Inferior parietal cortex (tissue), 1 donor: ENCODE measurements around the gene HEBP1.

ENCODE experiments used
- DNase-seq: peaks from one replicate; pipeline ENCODE4 v3.0.0-alpha.2; 2016; ENCODE audit errors: extremely low spot score

The HEBP1 gene

GRCh38 chr12:12990700-12991468, 9.2 kb downstream of the HEBP1 start:
- no peak for DNase-seq

DNA sequence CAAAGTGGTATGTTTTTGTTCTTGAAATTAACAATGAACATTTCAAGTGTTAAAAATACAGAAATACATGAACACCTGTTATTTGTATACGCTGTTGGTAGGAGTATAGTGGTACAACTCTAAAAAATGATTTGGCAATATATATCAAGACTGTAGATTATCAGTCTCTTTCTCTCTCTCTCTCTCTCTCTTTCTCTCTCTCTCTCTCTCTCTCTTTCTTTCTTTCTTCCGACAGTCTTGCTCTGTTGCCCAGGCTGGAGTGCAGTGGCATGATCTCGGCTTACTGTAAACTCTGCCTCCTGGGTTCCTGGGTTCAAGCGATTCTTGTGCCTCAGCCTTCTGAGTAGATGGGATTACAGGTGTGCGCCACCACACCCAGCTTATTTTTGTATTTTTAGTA, 12.6 kb downstream of the HEBP1 start:
- DNase-seq: no peak

DNA sequence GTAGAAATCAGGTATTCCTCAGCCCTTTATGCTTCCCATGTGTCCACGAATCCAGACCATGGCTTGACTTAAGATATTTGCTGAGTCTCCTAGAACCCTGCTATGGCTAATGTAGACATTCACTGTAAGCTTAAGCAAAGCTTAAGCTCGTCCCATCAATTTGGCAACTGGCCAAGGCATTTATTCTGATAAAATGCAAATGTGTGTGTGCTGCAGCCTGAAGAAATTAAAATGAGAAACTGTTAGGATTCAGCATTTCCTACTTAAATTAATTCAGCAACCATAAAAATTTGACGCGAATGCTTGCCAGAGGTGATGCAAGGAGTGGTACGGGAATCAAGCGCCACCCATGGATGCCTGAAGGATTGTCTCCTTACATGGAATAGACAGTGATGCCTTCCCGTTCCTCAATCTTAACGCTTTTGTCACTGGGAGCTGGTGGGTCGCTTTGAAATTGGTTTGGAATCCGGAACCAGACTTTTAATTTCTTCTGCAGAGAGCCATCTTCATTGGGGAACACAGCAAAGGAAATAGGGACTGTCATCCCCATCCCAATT, 13.2 kb downstream of the HEBP1 start:
- no peak for DNase-seq

GRCh38 chr12:12985817-12986408, 14.2 kb downstream of the HEBP1 start:
- DNase-seq: no peak

DNA sequence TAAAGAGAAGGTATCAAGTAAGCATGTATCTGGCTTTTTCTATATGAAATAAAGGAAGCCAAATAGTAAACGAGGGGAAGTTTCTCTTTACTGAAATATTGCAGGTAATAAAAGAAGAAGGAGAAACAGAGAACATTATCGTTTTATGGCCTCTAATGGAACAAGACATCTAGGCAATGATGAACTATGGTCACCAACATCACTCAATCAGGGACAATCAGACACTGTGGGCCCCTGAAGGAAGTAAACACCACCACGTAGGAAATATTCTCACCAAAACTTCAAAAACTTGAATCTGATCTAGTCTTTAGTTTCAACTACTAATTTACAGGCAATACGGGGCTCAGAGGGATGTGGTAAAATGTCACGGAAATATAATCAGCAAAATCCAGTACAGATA, 15.9 kb downstream of the HEBP1 start:
- DNase-seq: no peak

GRCh38 chr12:12983420-12984035, 16.5 kb downstream of the HEBP1 start:
- peak; percentile 87 for DNase-seq

GRCh38 chr12:12982331-12982730, 17.7 kb downstream of the HEBP1 start:
- DNase-seq: no peak

DNA sequence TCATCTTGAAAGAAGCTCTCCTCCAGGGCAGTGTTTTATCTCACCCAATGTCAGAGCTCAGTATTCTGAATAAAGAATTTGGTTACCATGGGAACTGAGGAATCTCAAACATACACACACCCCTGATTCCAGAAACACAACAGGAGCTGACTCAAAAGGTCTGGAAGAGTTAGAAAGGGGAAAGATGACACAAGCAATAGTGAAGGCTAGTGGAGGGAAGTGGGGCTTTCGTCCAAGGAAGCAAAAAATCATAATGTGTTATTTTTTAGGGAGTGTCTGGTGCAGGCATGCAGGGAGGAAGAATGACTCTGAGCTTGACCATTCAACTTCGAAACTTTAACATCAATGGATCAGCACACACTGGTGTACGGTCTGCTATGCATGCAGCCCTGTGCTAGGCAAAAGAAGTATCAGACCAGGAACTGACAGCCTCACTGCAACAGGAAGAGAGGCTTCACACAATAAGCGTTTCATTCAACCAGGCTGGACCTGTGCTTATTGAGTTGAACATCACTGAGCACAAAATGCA, 20.3 kb downstream of the HEBP1 start:
- DNase-seq: peak; percentile 32

- DNase-seq: no peak
Measured at GRCh38 chr12:12979126-12979525, 20.9 kb downstream of the HEBP1 start.

GRCh38 chr12:12977231-12977630, 22.8 kb downstream of the HEBP1 start:
- no peak for DNase-seq

- peak; percentile 47 for DNase-seq
Measured at GRCh38 chr12:12976366-12976765, 23.7 kb downstream of the HEBP1 start.

GRCh38 chr12:12975322-12976077, 24.6 kb downstream of the HEBP1 start:
- DNase-seq: peak; percentile 67

DNA sequence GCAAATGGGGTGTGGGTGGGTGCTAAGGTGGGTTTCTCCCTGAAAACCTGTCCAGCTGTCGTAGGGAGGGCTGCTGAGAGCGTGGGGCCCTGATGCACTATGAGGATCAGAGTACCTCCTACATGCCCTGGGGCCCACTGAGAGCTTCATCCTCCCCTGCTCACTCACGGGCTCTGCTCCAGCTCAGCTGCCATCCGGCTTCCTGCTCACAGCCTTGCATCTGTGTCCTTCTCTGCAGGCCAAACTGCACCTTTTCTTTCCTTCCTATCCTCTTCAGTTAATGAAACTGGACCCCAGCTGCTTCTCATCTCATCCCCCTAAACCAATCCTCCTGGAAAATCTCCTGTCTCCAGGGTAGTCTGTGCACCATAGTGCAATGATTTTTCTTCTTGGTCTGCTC, 25.9 kb downstream of the HEBP1 start:
- no peak for DNase-seq

- no peak for DNase-seq
Measured at GRCh38 chr12:12973019-12973418, 27.0 kb downstream of the HEBP1 start.

DNA sequence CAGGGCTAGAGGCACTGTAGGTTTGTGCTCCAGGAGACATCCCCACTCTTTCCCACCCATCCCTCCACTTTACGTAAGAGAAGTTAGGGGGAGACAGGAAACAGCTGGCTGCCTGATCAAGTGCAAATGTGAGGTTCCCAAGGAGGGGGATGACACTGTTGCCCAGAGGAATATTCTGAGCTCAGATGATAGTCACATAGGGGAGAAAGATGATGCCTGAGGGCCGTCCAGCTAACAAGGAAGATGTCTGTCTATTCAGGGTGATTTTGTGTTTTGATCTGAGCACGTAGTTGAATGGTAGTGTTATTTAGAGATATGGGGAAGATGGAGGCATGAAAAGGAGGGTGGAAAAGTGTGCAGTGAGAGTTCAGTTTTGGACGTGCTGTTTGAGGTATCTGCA, 34.2 kb downstream of the HEBP1 start:
- no peak for DNase-seq

DNA sequence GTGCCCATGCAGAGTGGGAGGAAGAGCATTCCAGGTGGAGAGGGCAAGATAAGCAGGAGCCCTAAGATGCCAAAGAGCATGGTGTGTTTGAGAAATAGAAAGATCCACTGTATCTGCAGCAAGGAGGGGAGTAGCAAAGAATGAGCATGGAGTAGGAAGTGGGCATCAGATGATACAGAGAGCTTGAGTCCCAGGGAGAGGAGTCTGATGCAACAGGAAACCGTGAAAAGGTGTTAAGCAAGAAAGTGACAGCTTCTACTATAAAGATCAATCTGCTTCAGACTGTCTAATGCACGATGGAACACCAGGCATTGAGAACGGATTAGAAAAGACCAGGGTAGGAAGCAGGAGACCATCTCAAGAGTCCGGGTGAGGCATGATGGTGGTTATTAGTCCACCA, 35.8 kb downstream of the HEBP1 start:
- DNase-seq: no peak

GRCh38 chr12:12960639-12961209, 39.3 kb downstream of the HEBP1 start:
- DNase-seq: no peak

GRCh38 chr12:12958886-12959285, 41.2 kb downstream of the HEBP1 start:
- no peak for DNase-seq

GRCh38 chr12:12954878-12955625, 45.0 kb downstream of the HEBP1 start:
- no peak for DNase-seq

DNA sequence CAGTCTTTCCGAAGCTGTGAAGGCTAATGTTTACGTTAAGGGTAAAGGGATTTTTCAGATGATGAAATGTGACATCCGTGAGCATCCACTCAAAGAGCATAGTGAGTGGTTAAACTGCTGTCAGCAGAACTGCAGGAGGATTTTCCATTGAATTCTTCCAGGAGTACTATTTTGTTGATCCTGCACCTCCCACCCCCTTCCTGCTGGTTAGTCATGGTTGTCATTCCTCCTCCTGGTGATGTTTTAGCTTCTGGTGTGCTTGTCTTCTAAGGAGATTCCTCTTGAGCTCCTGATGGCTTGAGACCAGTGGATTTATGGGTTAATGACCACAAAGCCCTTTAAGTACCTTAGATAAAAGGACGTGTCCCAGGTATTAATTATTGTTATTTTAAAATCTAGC, 45.7 kb downstream of the HEBP1 start:
- DNase-seq: no peak

DNA sequence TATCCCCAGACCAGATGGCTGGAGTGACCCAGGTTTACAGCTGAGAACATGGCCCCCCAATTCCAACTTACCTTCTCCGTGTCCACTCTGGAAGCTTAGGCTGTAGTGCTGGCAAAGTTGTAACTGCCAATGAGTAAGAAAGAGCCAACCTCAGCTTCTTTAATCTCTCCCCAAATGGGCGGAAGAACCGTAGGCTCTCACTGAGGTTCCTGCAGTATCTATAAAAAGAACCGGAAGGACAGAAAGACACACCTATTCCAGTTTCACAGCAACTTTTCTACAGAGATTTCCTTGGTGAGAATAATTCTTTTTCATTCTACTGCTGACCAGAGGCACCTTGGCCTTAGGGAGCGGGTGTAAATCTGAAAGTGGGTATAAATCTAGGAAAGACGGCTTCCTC, 48.0 kb downstream of the HEBP1 start, which contains the start of gene GPRC5D:
TSS of gene GPRC5D (minus strand) at position 135 of the 400 bp plus-strand sequence. CDS start 1,786 bp downstream, outside the sequence.
- DNase-seq: no peak
